Neural cell (in vitro differentiated cells): ENCODE data around the gene SHISA7.

Experiments used
- CTCF ChIP-seq: fragments of 450-650 bp; IDR thresholded peaks from 2 replicates; pipeline ENCODE4 v1.5.1; 2014; ENCODE audit warnings: antibody characterized with exemption, mild to moderate bottlenecking, moderate library complexity; ENCODE audit not compliant: poor library complexity, severe bottlenecking
- EZH2 ChIP-seq: fragments of 200-600, 300-800 bp; shearing (Covaris generic), sonication (generic); IDR thresholded peaks from 2 replicates; pipeline ENCODE4 v1.6.1; 2014; ENCODE audit warnings: antibody characterized with exemption, low read length, borderline replicate concordance, mild to moderate bottlenecking; ENCODE audit not compliant: insufficient read depth, poor library complexity, severe bottlenecking
- MXI1 ChIP-seq: fragments of 450-650 bp; conservative IDR thresholded peaks from 2 replicates; pipeline ENCODE4 v1.6.1; 2014; ENCODE audit warnings: antibody characterized with exemption, mild to moderate bottlenecking; ENCODE audit not compliant: poor library complexity, severe bottlenecking
- RAD21 ChIP-seq: fragments of 450-650 bp; conservative IDR thresholded peaks from 2 replicates; pipeline ENCODE4 v1.6.1; 2014; ENCODE audit warnings: antibody characterized with exemption, mild to moderate bottlenecking, moderate library complexity
- REST ChIP-seq: IDR thresholded peaks from 2 replicates; pipeline ENCODE4 v1.6.1; 2012; ENCODE audit warnings: borderline replicate concordance
- SMC3 ChIP-seq: fragments of 450-650 bp; conservative IDR thresholded peaks from 2 replicates; pipeline ENCODE4 v1.6.1; 2014; ENCODE audit warnings: antibody characterized with exemption, mild to moderate bottlenecking, moderate library complexity; ENCODE audit not compliant: poor library complexity

GRCh38 chr19:55474269-55475265 lies 31.5 kb upstream of the SHISA7 start:
- TF ChIP-seq EZH2 (no peak), SMC3 (no peak), CTCF (no peak), REST (no peak), MXI1 (no peak), RAD21 (no peak)
